Breast epithelium (tissue), 3 donors: ENCODE data around the gene ANO5.

Experiments
- CTCF ChIP-seq, 3 donors: fragments of 450-650 bp; IDR thresholded peaks; one replicate each; pipeline ENCODE4 v1.5.1; 2016 to 2017; ENCODE audit warnings: antibody characterized with exemption in 3 of 3, mild to moderate bottlenecking in 3 of 3, moderate library complexity in 3 of 3
- POLR2A ChIP-seq: fragments of 450-650 bp; IDR thresholded peaks from one replicate; pipeline ENCODE4 v1.6.1; 2016; ENCODE audit warnings: antibody characterized with exemption, mild to moderate bottlenecking, moderate library complexity

GRCh38 chr11:22193348-22194051 is 615 bp downstream of the ANO5 start:
- no peak for TF ChIP-seq CTCF (IDR thresholded peaks at IDR 0.05)
- no peak for TF ChIP-seq POLR2A
